HL-60 (cell line): ENCODE measurements around the gene PLVAP.

Experiments
- DNase-seq, 2 experiments: peaks; one replicate each; pipeline ENCODE4 v3.0.0-alpha.2; 2010 to 2020; ENCODE audit warnings: low read depth in 1 of 2, low spot score in 1 of 2
- H3K27ac ChIP-seq: fragments of 250-450 bp; sonication (Bioruptor Pico); replicated peaks from 2 replicates; pipeline ENCODE4 v1.5.1; 2020; ENCODE audit warnings: mild to moderate bottlenecking, moderate library complexity
- H3K27me3 ChIP-seq: fragments of 250-450 bp; sonication (Bioruptor Pico); 2 replicates; pipeline ENCODE4 v1.5.1; 2021; ENCODE audit warnings: mild to moderate bottlenecking, moderate library complexity; ENCODE audit not compliant: insufficient read depth, poor library complexity, severe bottlenecking
- H3K4me3 ChIP-seq: replicated peaks from 2 replicates; pipeline ENCODE4 v1.5.1; 2011; ENCODE audit warnings: mild to moderate bottlenecking, control low read depth, low read length; ENCODE audit not compliant: insufficient read depth
- CTCF ChIP-seq: IDR thresholded peaks from one replicate; pipeline ENCODE4 v1.5.1; 2011; ENCODE audit warnings: low read length, control low read depth, inconsistent platforms; ENCODE audit not compliant: insufficient read depth
- GABPA ChIP-seq: IDR thresholded peaks from 2 replicates; pipeline ENCODE4 v1.6.1; 2012; ENCODE audit warnings: low read depth
- POLR2AphosphoS5 ChIP-seq: IDR thresholded peaks from 2 replicates; pipeline ENCODE4 v1.6.1; 2012; ENCODE audit warnings: low read depth
- REST ChIP-seq: IDR thresholded peaks from 2 replicates; pipeline ENCODE4 v1.6.1; 2012; ENCODE audit warnings: low read depth; ENCODE audit not compliant: insufficient replicate concordance
- SPI1 ChIP-seq: IDR thresholded peaks from 2 replicates; pipeline ENCODE4 v1.6.1; 2012; ENCODE audit warnings: low read depth, mild to moderate bottlenecking, borderline replicate concordance

Gene PLVAP

DNA sequence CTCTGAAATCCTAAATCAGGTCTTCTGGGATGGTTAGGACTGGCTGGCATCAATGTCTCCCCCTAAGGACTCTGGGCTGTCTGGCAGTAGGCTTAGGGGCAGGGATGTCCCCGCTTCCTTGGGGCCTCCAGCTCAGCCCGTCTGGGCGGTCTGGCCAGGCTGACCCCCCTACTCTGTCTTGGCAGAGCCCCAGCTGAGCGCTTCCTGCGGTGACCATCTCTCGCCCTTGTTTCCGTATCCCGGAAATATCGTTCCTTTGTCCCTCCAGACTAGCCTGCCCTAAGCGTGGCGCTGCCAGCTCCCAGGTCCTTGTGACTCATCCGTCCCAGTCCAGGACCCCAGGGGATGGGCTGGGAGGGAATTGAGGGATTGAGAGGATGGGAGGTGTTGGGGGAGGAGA, 28.4 kb downstream of the PLVAP start:
- Histone ChIP-seq H3K4me3 (no peak overlapping the region), H3K27ac (no peak overlapping the region), H3K27me3 (peaks cover 22% of the 10 kb centered on the region)
- TF ChIP-seq POLR2AphosphoS5 (no peak), SPI1 (no peak), CTCF (no peak), GABPA (no peak), REST (no peak)
- DNase-seq: no peak

GRCh38 chr19:17347877-17348276, 29.3 kb downstream of the PLVAP start:
- peaks cover 22% of the 10 kb centered on the region for H3K27me3 ChIP-seq
- H3K27ac ChIP-seq: no peak overlapping the region
- H3K4me3 ChIP-seq: no peak overlapping the region
- DNase-seq: no peak
- TF ChIP-seq POLR2AphosphoS5: no peak
- TF ChIP-seq REST: no peak
- no peak for TF ChIP-seq GABPA
- no peak for TF ChIP-seq CTCF
- no peak for TF ChIP-seq SPI1

GRCh38 chr19:17347361-17347760, 29.8 kb downstream of the PLVAP start:
- Histone ChIP-seq H3K27ac (no peak overlapping the region), H3K4me3 (no peak overlapping the region), H3K27me3 (peaks cover 22% of the 10 kb centered on the region)
- DNase-seq: no peak
- TF ChIP-seq POLR2AphosphoS5: no peak
- TF ChIP-seq SPI1: no peak
- no peak for TF ChIP-seq REST
- no peak for TF ChIP-seq GABPA
- no peak for TF ChIP-seq CTCF
